ENCODE data around the gene CCDC107.
A peak's percentile ranks its signal among the peaks of the same experiment; 100 is the strongest.

DNA sequence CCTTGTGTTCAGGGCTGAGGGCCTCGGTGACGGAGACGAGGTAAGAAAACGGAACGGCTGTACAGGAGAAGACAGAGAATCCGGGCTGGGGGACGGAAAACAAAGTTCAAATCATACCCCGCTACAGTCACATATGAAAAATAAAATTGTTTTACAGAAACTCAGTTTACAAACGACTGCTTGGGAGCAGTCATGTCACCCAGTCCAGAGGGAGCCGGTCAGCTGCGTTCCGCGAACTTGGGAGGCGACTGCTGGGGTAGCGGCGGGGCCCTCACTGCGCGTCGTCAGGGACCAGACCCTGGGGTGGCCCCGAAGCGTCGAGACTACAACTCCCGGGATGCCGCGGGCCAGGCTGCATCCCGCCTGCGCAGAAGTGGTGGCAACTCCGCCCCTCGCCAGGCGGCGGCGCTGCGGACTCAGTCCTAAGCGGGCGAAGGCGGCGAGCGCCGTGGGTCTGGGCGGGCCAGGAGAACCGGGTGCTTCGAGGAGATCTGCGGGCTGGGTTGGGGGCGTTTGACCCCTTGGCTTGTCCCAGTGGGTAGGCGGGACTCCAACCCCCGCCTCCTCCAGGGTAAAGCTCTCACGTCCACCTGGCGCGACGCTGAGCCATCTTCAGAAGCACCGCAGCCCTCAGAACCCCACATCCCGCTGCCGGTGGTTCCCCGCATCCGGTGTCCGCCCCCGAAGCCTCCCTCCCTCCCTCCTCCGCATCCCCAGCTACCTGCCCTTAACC, 11.4 kb upstream of the CCDC107 start:
- TF ChIP-seq, protein P1, sequence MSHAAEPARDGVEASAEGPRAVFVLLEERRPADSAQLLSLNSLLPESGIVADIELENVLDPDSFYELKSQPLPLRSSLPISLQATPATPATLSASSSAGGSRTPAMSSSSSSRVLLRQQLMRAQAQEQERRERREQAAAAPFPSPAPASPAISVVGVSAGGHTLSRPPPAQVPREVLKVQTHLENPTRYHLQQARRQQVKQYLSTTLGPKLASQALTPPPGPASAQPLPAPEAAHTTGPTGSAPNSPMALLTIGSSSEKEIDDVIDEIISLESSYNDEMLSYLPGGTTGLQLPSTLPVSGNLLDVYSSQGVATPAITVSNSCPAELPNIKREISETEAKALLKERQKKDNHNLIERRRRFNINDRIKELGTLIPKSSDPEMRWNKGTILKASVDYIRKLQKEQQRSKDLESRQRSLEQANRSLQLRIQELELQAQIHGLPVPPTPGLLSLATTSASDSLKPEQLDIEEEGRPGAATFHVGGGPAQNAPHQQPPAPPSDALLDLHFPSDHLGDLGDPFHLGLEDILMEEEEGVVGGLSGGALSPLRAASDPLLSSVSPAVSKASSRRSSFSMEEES (CRISPR knock-in tag; IDR thresholded peaks at IDR 0.05): no peak
- TF ChIP-seq, protein P2, sequence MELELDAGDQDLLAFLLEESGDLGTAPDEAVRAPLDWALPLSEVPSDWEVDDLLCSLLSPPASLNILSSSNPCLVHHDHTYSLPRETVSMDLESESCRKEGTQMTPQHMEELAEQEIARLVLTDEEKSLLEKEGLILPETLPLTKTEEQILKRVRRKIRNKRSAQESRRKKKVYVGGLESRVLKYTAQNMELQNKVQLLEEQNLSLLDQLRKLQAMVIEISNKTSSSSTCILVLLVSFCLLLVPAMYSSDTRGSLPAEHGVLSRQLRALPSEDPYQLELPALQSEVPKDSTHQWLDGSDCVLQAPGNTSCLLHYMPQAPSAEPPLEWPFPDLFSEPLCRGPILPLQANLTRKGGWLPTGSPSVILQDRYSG (tag; conservative IDR thresholded peaks at IDR 0.05; ENCODE audit: low read depth): no peak
- TF ChIP-seq, protein P3, sequence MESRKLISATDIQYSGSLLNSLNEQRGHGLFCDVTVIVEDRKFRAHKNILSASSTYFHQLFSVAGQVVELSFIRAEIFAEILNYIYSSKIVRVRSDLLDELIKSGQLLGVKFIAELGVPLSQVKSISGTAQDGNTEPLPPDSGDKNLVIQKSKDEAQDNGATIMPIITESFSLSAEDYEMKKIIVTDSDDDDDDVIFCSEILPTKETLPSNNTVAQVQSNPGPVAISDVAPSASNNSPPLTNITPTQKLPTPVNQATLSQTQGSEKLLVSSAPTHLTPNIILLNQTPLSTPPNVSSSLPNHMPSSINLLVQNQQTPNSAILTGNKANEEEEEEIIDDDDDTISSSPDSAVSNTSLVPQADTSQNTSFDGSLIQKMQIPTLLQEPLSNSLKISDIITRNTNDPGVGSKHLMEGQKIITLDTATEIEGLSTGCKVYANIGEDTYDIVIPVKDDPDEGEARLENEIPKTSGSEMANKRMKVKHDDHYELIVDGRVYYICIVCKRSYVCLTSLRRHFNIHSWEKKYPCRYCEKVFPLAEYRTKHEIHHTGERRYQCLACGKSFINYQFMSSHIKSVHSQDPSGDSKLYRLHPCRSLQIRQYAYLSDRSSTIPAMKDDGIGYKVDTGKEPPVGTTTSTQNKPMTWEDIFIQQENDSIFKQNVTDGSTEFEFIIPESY (CRISPR knock-in tag; IDR thresholded peaks at IDR 0.05): no peak
- TF ChIP-seq, protein P4, sequence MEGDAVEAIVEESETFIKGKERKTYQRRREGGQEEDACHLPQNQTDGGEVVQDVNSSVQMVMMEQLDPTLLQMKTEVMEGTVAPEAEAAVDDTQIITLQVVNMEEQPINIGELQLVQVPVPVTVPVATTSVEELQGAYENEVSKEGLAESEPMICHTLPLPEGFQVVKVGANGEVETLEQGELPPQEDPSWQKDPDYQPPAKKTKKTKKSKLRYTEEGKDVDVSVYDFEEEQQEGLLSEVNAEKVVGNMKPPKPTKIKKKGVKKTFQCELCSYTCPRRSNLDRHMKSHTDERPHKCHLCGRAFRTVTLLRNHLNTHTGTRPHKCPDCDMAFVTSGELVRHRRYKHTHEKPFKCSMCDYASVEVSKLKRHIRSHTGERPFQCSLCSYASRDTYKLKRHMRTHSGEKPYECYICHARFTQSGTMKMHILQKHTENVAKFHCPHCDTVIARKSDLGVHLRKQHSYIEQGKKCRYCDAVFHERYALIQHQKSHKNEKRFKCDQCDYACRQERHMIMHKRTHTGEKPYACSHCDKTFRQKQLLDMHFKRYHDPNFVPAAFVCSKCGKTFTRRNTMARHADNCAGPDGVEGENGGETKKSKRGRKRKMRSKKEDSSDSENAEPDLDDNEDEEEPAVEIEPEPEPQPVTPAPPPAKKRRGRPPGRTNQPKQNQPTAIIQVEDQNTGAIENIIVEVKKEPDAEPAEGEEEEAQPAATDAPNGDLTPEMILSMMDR (IDR thresholded peaks at IDR 0.05 in 2 of 3, conservative IDR thresholded peaks at IDR 0.05 in 1 of 3; ENCODE audit: insufficient read depth in 2 of 3, low read depth in 1 of 3, low read length in 3 of 3): peak; percentile 84 to 89 (median 87)
- TF ChIP-seq ZZZ3 (IDR thresholded peaks at IDR 0.05) (no peak), GABPB2 (CRISPR knock-in tag; conservative IDR thresholded peaks at IDR 0.05) (no peak), ZKSCAN1 (IDR thresholded peaks at IDR 0.05; ENCODE audit: low read depth, low read length) (no peak), RAD21 (CRISPR knock-in tag; conservative IDR thresholded peaks at IDR 0.05 in 1 of 2, IDR thresholded peaks at IDR 0.05 in 1 of 2) (peak; percentile 57 to 77), CHD4 (IDR thresholded peaks at IDR 0.05; ENCODE audit: insufficient read depth, insufficient replicate concordance, low read depth, low read length, poor library complexity, severe bottlenecking) (no peak)

Measured in K562 (cell line).